HG03064 (cell line): ENCODE data around the gene CD8A.
A peak's percentile ranks its signal among the peaks of the same experiment; 100 is the strongest.

Experiments used
- ATAC-seq: cut with Tn5 transposase; IDR thresholded peaks from one replicate; pipeline ENCODE4 v1.9.1; 2021; ENCODE audit warnings: low read depth; ENCODE audit not compliant: unreplicated experiment

The CD8A gene

DNA sequence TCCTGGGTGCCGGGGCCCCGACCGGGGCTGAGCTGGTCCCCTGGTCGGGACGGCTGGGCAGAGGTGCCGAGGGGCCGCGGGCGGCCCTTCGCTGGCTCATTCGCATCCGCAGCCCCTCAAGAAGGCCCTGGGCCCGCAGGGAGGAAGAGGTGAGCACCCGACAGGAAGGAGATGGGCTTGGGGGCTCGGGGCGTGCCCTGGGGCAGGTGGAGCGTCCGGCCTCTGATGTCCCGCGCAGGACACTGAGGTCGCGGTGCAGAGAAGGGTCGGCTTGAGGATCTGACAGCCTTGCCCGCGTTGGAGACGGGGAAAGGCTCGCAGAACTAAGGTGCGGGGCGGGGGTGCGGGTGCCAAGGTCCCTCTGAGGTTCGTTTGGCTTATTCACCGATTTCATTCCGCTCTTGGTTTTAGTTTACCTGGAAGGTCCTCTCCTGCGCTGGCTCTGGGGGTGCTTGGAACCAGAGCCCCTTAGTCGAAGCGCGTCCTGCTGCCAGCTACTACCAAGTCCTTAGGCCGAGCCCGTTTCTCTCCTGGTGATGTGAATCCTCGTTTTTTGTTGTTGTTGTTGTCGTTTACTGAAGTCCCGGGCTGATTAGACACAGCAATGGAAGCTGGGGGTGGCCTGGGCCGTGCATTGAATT, 18.9 kb upstream of the CD8A start:
- ATAC-seq = no peak

DNA sequence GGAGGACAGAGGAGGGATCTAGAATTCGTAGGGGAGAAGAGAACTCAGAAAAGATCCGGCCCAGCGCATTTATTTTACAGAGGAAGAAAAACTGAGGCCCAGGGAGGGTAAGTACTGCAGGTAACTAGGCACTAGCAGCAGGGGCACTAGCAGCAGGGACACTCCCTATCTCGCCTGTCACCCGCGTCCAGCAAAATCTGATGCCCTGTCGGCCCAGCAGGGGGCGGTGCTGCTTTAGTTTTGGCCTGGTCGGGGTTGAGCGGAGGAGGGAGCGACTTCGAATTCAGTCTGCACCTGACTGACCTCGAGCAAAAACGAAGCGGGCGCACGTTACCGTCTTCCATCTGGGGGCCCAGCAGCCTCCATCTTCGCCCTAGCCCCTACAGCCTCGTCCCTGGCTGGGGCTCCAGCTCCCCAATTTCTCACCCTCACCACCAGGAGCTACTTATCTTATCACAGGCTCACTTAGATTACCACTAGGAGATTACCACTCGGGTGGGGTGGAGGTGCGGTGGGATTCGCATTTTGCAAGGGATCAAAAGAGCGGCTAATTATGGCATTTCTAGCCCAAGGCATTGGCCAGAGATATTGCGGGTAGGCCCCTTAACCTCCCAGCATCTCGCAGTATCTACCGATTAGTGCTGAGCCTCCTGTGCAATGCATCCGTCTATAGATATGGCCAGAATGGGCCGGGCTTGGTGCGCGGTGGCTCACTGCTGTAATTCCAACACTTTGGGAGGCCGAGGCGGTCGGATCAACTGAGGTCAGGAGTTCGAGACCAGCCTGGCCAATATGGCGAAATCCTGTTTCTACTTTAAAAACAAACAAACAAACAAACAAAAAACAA, 17.8 kb upstream of the CD8A start:
- ATAC-seq = peak; percentile 74

DNA sequence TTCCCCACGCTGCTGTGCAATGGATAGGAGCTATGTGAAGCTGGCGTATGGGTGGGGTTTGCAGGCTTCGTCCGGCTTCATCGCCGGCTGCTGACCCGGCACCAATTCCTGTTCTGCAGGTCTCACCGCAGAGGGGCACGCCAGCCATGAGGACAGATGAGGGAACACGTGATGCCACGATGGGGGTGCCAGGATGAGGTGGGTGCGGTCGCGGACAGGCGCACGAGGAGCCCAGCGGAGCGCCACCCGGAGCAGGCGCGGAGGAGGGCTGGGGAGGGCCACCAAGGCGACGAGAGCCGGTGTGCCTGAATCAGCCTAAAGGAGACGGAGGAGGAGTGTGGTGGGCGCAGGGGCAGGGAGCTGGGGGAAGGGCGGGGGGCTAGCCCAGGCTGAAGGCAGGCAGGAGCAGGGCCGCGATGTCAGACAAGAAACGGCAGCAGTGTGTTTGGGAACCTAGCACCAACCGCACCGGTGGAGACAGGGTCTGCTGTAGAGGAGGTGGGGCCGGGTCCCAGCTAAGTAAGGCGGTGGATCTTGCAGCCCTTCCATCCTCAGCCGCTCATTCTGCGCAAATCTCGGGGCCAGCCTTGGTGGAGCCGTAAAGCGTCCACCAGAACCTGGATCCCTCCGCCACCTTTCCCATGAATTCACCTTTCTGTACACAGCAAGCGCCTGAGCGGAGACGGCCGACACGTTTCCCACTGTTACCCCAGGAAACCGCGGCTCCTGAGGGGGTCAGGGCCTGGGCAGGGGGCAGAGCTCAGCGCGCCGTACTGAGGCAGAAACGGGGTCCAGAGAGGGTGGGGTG, 17.0 kb upstream of the CD8A start:
- ATAC-seq = peak; percentile 22

DNA sequence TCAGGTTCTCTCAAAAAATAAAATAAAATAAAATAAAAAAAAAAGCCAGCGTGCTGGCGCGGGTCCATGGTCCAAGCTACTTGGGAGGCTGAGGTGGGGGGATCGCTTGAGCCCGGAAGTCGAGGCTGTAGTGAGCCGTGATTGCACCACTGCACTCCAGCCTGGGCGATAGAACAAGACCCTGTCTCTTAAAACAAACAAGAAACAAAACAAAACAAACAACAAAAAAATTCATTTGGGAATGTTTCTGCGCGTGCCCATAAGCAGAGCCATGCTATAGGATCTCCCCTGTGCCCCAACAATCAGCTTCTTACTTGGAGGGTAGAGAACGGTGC, 16.4 kb upstream of the CD8A start:
- no peak for ATAC-seq

DNA sequence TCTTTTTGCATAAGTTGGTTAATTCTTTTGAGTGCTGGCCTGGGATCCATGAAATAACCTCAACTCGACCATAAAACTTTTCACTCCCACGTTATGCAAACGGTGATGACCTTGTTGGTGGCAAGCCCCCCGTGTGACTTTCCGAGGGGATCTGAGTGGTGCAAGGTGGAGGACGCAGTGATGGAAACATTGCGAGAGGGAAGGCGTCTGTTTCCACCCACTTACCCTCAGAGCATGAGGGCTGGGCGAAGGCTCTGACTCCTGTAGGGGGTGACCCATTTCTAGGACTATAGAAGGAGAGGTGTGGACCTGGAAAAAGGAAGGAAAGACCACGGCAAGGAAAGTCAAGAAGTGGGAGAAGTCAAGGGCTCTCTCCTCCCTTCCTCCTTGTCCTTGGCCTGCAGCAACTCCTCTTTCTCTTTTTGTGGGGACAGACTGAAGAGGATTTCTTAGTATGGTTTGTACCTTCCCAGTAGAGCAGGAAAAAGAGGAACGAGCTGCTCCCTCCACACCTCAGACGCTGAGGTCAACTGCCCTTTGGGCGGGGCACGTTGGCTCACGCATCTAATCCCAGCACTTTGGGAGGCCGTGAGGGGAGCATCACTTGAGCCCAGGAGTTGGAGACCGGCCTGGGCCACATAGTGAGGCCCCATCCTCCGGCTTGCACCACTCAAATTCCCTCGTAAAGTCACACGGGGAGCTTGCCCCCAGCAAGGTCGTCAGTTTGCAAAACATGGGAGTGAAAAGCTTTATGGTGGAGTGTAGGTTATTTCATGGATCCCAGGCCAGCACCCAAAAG, 15.5 kb upstream of the CD8A start:
- no peak for ATAC-seq

DNA sequence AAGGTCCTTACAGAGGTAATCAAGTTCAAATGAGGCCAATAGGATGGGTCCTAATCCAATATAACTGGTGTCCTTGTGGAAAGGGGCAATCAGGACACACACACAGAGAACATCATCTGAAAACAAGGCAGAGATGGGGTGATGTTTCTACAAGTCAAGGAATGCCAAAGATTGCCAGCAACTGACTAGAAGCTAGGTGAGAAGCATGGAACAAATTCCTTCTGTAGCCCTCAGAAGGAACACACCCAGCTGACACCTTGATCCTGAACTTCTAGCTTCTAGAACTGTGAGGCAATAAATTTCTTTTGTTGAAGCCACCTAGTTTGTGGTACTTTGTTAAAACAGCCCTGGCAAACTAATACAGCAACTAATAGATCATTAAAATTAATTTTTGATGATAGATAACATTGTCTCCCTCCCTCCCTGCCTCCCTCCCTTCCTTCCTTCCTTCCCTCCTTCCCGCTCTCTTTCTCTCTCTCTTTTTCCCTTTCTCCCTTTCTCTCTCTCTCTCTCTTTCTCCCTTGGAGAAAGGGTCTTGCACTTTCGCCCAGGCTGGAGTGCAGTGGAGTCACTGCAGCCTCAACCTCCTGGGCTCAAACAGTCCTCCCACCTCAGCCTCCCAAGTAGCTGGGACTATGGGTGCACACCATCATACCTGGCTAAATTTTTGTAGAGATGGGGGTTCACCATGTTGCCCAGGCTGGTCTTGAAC, 10.3 kb upstream of the CD8A start:
- no peak for ATAC-seq

DNA sequence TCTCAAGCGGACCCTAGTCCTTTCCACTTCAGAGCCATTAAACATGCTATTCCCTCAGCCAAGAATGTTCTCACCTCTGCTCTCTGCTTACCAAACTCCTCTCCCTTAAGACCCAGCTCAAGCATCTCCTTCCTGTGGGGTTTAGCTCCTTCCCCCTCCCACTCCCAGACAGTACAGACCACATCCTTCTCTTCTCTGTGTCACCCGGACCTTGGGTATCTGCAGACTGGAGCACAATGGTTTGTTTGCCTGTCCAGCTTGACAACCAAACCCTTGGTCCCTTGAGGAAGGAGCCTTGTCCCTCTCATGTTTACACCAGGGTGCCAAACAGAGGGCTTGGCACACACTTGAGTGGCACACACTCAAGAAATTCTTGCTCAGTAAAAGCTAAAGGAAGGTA, 4.1 kb upstream of the CD8A start:
- no peak for ATAC-seq

DNA sequence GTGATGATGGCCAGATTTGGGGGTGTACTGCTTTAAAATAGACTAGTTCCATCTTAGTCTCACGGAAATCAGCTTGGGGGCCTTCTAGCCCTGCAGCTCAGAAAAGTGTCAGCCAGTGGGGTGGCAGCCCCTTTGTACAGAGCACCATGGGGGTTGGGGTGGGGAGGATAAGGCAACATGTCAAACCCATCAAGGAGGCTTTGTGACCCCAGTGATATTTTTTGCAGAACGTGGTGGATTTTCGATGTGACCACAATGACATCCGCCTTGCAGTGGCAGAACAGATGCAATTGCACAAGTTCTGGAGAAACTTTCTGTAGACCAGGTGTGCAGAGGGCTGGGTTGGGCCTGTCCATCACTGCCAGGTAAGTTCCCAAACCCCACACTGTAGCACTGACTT, 3.0 kb upstream of the CD8A start:
- no peak for ATAC-seq

DNA sequence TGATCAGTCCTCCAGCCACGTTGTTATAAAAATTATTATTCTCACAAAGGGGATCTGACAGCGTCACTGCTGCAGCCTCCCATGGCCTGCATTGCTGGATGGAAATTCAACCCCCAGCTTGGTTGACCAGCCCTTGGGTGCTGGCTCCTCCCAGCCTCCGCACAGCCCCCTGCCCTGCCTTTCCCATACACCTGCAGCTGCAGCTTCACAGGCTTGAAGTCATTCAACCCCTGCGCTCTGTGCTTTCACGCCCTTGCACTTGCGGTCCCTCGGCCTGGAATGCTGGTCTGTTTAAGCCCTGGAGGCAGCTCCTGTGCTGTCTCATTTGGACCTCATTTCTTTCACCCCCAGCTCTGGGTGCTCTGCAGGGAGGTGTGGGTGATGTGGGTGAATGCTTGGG, 860 bp upstream of the CD8A start:
- no peak for ATAC-seq

DNA sequence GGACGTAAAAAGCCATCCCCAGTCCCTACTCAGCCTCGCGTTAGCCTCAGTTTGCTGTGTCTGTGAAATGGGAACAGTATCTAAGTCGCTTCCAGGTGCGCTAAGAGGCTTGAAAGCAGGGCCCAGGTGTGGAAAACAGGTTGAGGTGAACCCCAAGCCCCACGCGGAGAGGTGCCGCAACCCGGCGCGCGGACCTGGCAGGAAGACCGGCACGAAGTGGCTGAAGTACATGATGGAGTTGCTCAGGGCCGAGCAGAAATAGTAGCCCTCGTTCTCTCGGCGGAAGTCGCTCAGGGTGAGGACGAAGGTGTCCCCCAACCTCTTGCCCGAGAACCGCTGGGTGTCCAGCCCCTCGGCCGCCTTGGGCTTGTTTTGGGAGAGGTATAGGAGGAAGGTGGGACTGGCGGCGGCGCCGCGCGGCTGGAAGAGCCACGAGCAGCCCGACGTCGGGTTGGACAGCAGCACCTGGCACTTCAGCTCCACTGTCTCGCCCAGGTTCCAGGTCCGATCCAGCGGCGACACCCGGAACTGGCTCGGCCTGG, 508 bp downstream of the CD8A start:
- no peak for ATAC-seq

DNA sequence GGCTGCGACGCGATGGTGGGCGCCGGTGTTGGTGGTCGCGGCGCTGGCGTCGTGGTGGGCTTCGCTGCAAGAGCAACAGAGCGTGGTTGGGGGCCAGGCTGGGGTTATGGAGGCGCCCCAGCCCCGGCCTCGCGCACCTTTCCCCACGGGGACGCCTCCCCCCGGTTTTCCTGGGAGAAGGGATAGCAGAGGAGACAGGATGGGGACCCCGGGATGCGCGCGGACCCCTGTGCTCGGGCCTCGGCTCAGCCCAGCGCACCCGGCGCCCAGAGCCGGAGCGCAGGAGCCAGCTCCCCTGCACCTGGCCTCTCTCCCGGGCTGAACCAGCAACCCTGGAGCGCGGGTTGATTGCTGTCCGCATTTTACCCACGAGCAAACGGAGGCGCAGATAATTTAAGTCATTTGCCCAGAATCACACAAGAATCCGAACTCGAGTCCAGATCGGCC, 1.0 kb downstream of the CD8A start:
- ATAC-seq = no peak

DNA sequence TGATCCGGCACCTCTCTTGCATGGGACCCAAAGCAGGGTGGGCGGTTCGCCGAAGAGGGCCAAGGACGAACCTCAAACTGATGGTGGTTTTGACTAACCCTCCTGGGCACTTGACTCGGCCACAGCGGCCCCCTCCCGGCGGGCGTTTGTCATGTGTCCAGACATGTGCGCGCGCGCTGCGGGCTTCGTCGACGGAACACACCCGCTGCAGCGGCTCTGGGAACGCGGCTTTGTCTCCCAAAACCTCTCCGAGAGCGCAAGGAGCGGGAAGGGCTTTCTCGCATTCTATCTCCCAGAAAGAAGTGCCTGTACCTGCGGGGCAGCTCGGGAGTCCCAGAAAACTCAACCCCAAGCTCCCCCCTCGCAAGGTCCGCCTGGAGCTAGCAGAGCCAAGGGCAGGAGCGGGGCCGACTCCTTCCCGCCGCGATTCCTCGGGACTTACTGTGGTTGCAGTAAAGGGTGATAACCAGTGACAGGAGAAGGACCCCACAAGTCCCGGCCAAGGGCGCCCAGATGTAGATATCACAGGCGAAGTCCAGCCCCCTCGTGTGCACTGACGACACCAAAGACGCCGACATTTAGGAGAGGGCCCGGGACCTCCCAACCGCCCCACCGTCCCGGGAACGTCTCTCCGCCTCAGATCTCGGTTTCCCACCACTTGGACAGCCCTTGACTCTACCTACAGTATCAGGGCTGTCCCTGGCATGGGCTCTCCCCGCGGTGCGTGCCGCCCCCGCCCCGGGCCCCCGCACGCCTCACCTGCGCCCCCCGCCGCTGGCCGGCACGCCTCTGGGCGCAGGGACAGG, 1.6 kb downstream of the CD8A start:
- no peak for ATAC-seq

DNA sequence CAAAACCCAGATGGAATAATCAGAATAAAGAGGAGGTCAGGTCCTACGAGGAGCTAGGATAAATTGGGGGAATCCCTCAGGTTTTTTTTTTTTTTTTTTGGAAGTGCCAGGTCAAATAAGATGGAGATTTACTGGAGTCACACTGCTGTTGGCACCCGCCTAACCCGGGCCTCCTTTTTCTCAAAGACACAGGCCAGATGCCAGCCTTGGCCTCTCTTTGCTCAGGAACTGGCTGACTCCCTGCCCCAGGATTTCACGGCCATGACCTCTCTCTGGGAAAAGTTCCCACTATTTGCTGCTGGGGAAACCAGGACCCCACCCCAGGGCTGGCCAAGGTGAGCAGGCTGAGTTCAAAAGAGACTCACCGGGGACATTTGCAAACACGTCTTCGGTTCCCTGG, 2.5 kb downstream of the CD8A start:
- ATAC-seq = no peak

DNA sequence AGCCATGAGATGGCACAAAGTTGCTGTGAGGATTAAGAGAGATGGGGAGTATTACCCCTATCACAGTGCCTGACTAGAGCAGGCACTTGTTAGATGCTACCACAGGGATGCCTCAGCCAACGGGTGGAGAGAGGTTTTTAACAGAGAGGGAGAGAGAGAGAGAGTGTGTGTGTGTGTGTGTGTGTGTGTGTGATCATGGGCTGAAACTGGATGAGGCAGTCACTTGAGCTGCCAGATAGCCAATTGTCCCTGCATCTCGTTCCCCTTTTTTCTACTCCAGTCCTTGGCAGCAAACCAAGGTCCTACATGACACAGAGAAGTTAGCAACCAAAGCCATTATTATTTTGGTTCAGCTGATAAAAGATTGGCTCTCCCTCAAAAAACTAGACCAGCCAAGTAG, 3.0 kb downstream of the CD8A start:
- no peak for ATAC-seq

DNA sequence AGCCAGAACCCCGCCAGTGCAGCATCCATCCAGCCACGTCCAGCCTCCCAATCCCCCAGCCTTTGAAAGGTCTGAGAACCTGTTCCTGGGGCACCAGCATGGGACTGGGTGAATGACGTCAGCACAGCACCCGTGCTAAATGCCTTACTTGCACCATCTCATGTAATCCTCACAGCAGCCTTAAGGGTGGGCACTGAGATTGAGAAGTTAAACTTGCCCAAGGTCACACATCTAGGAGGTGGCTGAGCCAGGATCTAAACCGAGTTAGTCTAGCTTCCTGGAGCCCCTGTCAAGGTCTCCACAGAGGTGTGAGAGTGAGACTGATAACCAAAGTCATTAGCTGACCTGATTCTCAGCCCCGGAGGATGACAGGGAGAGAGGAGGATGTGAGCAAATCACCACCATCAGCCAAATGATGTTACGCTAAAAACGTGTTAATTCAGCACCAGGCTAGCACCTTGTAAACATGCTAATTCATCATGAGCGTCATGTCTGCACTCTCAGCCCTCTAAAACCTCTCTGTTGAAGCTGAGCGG, 4.6 kb downstream of the CD8A start:
- no peak for ATAC-seq

DNA sequence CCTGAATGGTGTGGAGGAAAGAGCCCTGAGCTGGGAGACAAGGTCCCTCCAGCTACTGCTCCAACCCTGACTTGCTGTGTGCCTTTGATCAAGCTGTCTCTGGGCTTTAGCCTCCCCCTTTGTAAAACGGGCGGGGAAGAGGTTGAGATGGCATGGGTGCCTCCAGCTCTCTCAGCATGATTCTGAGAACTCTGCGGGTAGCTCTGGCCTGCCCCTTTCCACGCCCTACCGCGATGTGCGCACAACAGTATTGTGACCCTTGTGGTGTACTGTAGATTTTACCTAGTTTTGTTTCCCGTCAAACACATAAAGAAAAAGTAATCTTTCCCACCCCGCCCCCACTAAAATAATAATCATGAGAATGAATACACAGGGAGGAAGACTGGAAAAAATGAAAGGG, 5.3 kb downstream of the CD8A start:
- no peak for ATAC-seq

DNA sequence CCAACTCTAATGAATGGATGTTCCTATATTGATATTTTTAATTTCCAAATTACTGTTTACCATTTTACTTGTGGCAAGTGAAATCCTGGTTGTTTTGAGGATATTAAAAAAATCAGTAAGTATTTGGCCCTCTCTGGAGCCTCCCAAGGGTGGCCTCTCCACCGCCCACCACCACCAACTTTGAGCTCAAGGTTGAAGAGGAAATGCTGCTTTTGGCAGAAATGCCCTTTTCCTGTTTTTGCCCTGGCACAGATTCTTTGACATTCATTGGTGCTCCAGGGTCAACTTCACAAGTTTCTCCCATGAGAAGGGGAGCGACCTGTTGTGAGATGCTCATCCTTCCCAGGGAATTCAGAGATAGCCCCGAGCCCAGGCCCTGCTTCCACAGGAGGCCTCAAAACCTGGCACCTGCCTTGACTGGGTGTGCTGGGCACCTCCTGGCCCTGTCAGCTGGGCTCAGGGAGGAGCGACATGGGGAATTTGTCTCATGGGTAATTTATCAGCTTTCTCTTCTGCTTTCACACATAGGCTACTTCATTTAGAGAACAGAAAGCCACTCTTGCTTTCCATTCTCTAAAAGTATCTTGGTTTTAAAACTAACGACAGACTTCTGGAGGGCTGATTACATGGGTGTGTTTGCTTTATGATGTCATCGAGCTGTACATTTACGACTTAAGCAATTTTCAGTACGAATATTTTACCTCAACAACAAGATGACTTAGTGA, 6.9 kb downstream of the CD8A start:
- peak; percentile 96 for ATAC-seq

DNA sequence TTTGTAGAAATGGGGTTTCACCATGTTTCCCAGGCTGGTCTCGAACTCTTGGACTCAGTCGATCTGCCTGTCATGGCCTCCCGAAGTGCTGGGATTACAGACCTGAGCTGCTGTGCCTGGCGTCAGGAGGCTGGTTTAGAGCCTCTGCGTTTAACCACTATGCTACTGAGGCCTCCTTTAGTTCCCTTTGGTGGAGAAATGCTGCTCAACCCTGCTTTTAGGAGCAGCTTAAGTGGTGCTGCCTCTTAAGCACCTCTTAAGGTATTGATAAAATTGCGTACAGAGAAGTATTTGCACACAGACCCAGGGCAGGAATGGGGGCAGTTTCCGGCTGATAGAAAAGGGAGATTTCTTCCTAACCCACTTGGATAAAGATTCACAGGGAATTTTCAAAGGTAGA, 8.0 kb downstream of the CD8A start:
- ATAC-seq = no peak
